GM18870 (cell line): Measurements from ENCODE around the gene MORF4L1.
"Not testable (repeated sequence)": the region's sequence is repeated elsewhere in the genome, so short reads cannot be mapped to it uniquely, and the experiment has no call there.

Source experiments
- ATAC-seq: cut with Tn5 transposase; IDR thresholded peaks from one replicate; pipeline ENCODE4 v1.9.1; 2021; ENCODE audit warnings: moderate library complexity; ENCODE audit not compliant: unreplicated experiment

MORF4L1 gene

GRCh38 chr15:78923480-78924360 lies 51.0 kb downstream of the MORF4L1 start:
- ATAC-seq: no peak

DNA sequence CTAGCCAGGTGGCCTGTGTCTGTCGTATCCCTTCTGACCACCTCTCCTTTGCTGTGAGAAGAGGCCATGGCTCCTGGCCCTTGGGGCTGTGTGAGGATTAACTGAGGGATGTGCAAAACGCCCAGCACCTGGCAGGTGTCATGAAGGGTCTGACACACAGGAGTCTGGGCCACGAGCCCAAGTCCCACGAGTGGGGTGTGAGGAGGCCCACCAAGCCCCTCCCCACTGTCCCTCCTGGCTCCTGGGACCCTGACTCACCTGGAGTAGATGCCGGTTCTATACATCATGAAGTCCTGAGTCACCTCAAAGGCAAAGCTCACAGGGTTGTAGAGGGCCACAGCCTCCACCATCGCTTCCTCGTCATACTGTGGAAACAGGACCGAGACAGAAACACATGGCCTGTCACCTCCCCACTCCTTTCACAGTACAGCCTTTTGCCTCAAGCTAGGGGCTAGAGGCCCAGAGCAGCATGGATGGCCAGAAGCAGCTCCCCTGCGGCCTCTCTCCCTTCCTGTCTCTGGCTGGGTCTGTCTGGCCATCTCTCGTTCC lies 52.5 kb downstream of the MORF4L1 start:
- no peak for ATAC-seq

DNA sequence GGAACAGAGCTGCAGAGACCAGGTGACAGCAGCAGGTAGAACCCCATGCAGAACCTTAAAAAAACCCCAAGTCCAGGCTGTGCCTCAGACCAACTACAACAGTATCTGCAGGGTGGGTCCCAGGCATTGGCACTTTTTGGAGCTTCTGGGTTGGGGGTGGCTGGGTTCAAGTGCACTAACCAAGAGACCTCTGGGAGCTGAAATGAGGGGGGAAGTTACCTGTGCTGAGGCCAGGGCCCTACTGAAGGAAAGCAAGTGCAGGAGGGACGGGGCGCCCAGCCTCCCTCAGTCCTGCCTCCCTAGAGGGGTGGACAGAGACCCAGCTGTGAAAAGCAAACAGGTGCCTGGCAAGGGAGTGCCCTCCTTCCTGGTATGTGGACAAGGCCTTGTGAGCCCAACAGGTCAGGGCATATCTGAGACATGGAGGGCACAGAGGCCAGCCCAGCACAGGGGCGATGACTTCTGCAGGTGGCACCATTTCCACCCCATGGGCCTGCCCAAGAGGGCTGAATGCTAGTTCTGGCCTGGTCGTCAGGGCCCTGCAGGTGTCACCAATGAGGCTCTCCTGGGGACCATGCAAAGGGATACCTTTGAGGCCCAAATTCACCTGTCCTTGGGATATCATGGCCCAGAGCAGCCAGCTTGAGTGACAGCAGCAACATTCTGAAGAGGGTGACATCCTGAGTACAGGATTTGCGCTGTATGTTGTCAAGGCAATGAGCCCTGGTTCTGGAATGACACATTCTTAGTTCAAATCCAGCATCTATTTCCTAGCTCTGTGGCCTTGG lies 53.5 kb downstream of the MORF4L1 start:
- no peak for ATAC-seq

DNA sequence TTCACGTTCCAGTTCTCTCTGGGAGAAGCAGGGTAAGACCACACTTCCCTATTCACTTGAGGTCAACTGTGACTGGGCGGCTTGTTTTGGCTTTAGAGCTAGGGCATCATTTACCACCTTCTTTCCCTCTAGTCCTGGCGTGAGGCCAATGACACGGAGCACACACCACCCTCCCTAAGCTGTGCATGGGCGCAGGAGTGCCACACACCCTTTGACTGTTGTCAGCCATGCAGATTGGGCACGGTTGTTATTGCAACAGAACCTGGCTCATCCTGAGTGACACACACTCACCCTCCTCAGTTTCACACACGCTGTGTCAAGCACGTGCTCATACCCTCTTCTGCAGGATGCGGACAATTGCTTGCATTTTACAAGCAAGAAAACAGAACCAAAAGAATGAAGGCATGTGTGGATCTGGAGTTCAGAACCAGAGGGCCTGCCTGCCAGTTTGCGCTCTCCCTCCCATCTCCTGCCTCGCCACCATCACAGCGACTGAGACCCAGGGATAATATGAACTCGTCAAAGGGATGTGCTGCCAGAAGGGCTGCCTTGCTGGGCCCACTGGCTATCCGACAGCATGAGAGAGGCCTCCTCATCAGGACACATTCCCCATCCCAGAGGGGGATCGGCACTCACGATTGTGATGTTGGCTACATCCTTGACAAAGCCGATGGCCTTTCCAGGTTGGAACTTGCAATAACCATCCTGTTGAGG lies 54.5 kb downstream of the MORF4L1 start:
- ATAC-seq: no peak

DNA sequence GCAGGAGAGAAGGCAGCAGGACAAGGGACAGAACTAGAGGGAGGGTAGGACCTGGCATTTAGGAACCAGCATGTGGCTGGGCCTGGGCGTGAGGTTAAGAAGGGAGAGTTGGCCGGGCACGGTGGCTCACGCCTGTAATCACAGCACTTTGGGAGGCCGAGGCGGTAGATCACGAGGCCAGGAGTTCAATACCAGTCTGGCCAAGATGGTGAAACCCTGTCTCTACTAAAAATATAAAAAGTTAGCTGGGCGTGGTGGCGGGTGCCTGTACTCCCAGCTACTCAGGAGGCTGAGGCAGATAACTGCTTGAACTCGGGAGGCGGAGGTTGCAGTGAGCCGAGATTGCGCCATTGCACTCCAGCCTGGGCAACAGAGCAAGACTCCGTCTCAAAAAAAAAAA lies 55.5 kb downstream of the MORF4L1 start:
- not testable (repeated sequence) for ATAC-seq

DNA sequence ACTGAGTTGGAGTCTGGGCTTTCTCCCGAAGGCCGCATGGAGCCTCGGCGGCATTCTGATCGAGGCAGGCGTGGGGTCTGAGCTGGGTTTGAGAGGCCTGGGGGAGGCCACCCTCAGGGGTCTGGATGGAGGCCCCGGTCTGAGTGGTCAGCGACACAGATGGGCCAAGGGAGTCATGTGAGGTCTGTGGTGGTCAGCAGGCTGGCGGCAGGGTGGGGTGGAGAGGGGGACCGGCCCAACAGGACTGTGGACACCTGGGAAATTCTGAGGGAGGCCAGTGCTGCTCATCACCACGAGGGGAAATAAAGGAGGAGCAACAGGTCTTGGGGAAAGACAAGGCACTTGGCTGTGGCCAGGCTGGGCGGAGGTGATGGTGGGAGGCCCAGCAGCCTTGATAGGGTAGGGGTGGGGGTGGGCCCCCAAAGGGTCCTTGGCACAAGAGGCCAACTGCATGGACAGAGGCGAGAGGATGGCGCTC lies 56.0 kb downstream of the MORF4L1 start:
- no peak for ATAC-seq

DNA sequence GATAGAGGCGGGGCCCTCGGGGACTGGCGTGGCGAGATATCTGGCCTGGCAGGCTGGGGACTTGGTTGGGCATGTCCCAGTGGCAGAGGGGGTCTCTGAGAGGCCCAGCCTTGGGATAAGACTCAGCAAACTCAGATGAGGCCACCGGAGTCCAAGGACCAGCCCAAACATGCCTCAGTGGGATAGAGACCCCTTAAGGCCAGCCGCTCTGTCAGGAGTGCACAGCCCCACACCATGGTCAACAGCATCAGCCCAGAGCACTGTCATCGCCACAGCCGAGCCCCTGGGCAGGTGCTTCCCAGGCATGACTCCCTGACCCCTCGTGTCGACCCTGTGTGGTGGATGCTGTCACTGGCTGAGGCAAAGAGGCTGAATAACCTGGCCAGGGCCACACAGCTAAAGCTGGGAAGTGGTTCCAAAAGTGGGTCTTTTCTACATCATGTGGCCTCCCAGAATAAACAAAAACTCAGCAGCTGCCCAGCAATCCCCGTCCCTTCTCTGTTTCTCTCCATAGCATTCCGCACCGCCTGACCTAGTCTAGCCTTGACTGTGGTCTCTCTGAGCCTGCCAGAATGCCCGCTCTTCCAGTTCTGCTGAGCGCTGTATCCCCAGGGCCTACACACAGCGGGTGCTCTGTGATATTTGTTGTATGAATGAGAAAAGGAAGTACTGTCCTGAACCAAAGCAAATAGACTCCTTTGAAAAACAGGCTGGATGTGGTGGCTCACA lies 57.0 kb downstream of the MORF4L1 start:
- ATAC-seq: no peak

DNA sequence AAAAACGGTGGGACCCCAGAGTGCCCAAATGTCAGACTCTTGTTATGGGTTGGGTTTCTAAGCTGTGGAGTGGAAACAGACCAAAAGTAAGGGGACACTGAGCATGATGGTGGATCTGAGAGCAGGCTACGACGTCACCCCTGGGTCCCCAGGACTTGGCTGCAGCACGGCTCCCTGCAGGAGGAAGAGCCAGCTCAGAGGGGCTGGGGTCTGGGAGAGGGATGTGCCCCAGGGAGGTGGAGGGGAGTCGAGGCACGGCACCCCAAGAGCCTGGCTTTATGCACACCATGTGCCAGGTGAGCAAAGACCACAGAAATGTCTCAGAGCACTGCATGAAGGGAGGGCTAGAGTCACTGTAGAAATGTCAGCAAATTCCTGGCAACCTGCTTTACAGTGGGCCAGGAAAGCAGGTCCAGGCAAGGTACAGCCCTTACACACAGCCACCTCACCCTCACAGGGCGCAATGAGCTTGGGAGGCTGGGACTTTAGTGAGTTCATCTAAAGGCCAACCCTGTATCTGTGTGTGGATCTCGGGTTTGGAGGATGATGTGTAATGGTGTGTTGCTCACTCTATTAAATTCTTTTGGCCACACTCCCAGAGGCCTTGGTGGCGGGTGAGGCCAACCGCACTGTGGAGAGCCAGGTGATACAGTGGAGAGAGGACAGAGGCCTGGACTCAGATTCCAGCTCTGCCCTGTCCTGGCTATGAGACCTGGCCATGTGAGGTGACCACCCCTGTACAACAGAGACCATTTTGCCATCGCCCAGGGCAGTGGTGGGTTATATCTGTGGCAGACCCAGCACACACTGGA lies 58.1 kb downstream of the MORF4L1 start:
- no peak for ATAC-seq

GRCh38 chr15:78931439-78932257 lies 59.0 kb downstream of the MORF4L1 start:
- no peak for ATAC-seq

- ATAC-seq: no peak
These were observed 59.6 kb downstream of the MORF4L1 start for GRCh38 chr15:78932258-78932808.

DNA sequence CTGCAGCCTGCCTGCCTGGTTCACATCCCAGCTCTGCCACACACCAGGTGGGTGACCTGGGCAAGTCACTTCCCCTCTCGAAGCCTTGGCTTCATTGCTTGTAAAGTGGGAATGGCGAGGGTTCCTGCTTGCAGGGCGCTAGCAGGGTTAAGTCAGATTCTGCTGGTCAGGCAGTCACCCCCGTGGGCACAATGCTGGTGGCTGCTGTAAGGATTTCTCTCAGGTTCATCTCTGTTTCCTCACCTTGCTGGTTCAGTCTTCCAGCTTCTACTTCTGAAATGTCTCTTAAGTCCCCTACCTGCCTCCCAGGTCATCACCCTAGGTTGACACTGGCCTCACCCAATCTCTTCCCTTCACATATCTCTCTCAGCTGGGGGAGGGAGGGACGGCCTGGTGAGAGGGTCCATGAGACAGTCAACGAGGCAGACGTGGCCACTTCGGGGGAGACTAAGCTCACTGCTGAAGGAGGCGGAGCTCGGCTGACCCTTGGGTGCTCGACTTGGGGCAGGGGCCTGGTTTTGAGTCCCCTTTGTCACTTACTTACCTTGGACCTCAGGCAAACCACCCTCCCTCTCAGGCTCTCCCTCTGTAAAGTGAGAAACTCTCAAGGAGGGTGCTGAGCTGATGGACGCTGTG lies 60.6 kb downstream of the MORF4L1 start:
- ATAC-seq: no peak

GRCh38 chr15:78933823-78934654 lies 61.3 kb downstream of the MORF4L1 start:
- no peak for ATAC-seq

DNA sequence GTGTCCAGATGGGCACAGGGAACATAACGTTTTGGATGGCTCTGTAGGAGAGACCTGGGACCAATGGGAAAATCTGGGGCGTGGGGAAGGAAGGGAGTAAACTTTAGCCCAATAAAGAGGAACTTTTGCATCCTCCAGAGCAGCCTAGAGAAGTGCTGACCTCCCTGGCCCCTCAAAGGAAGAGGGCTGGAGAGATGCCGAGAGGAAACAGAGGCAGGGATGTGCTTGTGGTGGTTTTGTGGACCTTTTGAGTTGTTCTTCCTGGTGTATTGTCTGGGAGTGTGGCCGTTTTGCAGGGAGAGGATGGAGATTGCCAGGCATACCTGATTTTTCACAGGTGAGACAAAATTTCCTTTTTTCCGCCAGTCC lies 61.9 kb downstream of the MORF4L1 start:
- ATAC-seq: no peak

DNA sequence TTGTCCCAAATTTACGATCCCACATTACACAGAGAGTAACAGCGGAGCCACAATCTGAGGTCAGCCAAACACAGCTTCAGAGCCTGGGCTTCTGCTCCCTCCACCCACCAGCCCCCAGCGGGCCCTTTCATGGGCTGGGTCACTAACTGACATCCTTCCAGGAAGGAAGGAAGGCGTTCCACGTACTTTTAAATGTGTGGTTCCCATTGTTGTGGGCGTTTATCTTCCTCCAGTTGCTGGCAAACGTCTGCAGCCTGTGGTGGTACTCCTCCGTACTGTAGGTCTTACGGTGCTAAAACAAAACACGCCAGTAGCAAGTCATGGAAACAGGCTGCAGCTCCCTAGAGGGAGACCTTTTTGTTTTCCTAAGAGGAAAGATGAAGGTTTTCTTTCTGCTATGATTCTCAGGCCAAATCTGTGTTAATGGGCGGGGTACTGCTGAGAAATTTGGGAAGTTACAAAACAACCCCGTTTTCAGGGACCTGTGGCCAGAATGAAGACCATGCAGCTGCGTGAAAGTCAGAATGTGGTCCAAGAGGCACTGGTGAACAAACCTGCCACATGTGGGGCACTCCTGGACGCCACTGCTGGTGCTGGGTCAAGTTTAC lies 64.5 kb downstream of the MORF4L1 start:
- ATAC-seq: no peak

DNA sequence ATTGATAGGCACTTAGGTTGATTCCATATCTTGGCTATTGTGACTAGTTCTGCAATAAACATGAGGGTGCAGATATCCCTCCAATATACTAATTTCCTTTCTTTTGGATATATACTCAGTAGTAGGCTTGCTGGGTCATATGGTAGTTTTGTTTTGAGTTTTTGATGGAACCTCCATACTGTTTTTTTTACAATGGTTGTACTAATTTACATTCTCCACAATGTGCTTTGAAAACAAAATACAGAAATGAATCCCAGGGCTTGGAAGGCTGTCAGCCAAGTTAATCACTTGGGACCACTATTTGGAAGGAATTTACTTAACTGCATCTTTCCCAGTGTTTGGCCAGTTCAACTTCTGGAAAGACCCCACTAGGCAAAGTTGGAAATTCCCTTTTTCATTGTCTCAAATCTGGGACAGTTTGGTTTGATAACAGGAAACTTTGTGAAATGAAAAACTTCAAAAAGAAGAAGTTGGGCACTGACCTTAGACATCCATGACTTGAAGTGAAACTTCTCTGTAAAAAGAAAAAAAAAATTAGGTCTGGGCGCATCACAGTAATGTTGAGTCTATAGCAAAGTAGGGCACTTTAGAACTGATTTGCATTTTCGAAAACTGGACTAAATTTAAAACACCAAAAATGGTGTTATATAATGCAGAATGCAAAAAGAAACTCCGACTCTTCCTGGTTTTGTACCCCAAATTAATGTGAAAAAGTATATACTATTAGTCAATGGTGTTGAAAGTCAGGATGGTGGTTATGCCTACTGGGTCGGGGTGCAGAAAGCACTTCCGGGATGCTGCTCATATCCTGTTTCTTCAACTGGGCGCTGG lies 66.2 kb downstream of the MORF4L1 start:
- peak; percentile 68 for ATAC-seq

- ATAC-seq: no peak
These were observed 70.1 kb downstream of the MORF4L1 start for GRCh38 chr15:78942741-78943140.
